CD14-positive monocyte (primary cell): ENCODE measurements around the gene HBQ1. TPM values are rescaled to one million over a fixed set of nuclear protein-coding genes. Genes with fewer than 3 reads are reported as not detected.
A peak's percentile ranks its signal among the peaks of the same experiment; 100 is the strongest.

ENCODE experiments used
- DNase-seq, 3 donors: peaks; one replicate each; pipeline ENCODE4 v3.0.0-alpha.2; 2011 to 2022
- H2AFZ ChIP-seq: 2 replicates; pipeline ENCODE4 v1.6.0; 2012; ENCODE audit warnings: mild to moderate bottlenecking, low read depth, low read length, inconsistent platforms; ENCODE audit not compliant: insufficient read depth, poor library complexity, severe bottlenecking
- H3K27ac ChIP-seq, 2 donors: 1 replicate in 1 of 2; 2 replicates in 1 of 2; pipeline ENCODE4 v1.5.1; 2012 to 2013; ENCODE audit warnings: low read length in 2 of 2, control low read depth in 1 of 2, inconsistent platforms in 1 of 2, low read depth in 1 of 2, mild to moderate bottlenecking in 1 of 2
- H3K27me3 ChIP-seq, 2 donors: one replicate each; pipeline versions ENCODE4 v1.6.0 to v1.6.1; 2011 to 2013; ENCODE audit warnings: low read length in 2 of 2; ENCODE audit not compliant: control insufficient read depth in 2 of 2, insufficient read depth in 2 of 2
- H3K36me3 ChIP-seq, 2 donors: replicated peaks in 1 of 2; 1 replicate in 1 of 2; 2 replicates in 1 of 2; pipeline versions ENCODE4 v1.5.1 to v1.6.1; 2012 to 2013; ENCODE audit warnings: low read length in 2 of 2, control low read depth in 1 of 2, inconsistent platforms in 1 of 2, mild to moderate bottlenecking in 1 of 2; ENCODE audit not compliant: insufficient read depth in 2 of 2, control insufficient read depth in 1 of 2
- H3K4me1 ChIP-seq, 2 donors: 1 replicate in 1 of 2; 2 replicates in 1 of 2; pipeline versions ENCODE4 v1.5.1 to v1.6.1; 2012 to 2013; ENCODE audit warnings: low read length in 2 of 2, control low read depth in 1 of 2, inconsistent platforms in 1 of 2, mild to moderate bottlenecking in 1 of 2, moderate library complexity in 1 of 2; ENCODE audit not compliant: insufficient read depth in 2 of 2, control insufficient read depth in 1 of 2
- H3K4me2 ChIP-seq: replicated peaks from 2 replicates; pipeline ENCODE3; 2012; ENCODE audit warnings: low read length, moderate library complexity, mild to moderate bottlenecking; ENCODE audit not compliant: poor library complexity, severe bottlenecking; ENCODE audit errors: extremely low read depth
- H3K4me3 ChIP-seq, 3 experiments: fragments of 200-600 bp in 1 of 3; sonication (generic) in 1 of 3; replicated peaks in 1 of 3; 1 replicate in 2 of 3; 2 replicates in 1 of 3; pipeline ENCODE4 v1.5.1; 2011 to 2013; ENCODE audit warnings: low read length in 3 of 3, mild to moderate bottlenecking in 3 of 3, control low read depth in 2 of 3, low read depth in 2 of 3, inconsistent platforms in 1 of 3, moderate library complexity in 1 of 3
- H3K79me2 ChIP-seq: 2 replicates; pipeline ENCODE4 v1.6.0; 2012; ENCODE audit warnings: mild to moderate bottlenecking, control low read depth, inconsistent platforms, low read length, moderate library complexity; ENCODE audit not compliant: insufficient read depth
- H3K9ac ChIP-seq: 2 replicates; pipeline ENCODE4 v1.6.0; 2017; ENCODE audit warnings: low read length, mild to moderate bottlenecking; ENCODE audit not compliant: insufficient read depth, poor library complexity, severe bottlenecking
- H3K9me3 ChIP-seq, 2 donors: replicated peaks in 1 of 2; 1 replicate in 1 of 2; 2 replicates in 1 of 2; pipeline versions ENCODE4 v1.5.1 to v1.6.1; 2012 to 2013; ENCODE audit warnings: low read length in 2 of 2, control low read depth in 1 of 2; ENCODE audit not compliant: control insufficient read depth in 1 of 2, insufficient read depth in 1 of 2
- H4K20me1 ChIP-seq: 2 replicates; pipeline ENCODE4 v1.6.0; 2012; ENCODE audit warnings: mild to moderate bottlenecking, low read length, control low read depth, moderate library complexity; ENCODE audit not compliant: insufficient read depth
- H3K27ac Mint-ChIP-seq, 7 donors: one replicate each; pipeline ENCODE4 v1.8.0; 2020; ENCODE audit warnings: mild to moderate bottlenecking in 7 of 7, mixed read lengths in 7 of 7, moderate library complexity in 6 of 7, inconsistent platforms in 2 of 7
- H3K27me3 Mint-ChIP-seq, 3 donors: one replicate each; pipeline ENCODE4 v1.8.0; 2021 to 2022; ENCODE audit warnings: low read depth in 3 of 3, mild to moderate bottlenecking in 3 of 3, mixed read lengths in 3 of 3, moderate library complexity in 3 of 3, inconsistent platforms in 1 of 3
- H3K36me3 Mint-ChIP-seq, 2 donors: one replicate each; pipeline ENCODE4 v1.8.0; 2020; ENCODE audit warnings: mixed read lengths in 2 of 2, inconsistent platforms in 1 of 2, mild to moderate bottlenecking in 1 of 2
- H3K4me1 Mint-ChIP-seq: one replicate; pipeline ENCODE4 v1.8.0; 2020; ENCODE audit warnings: mild to moderate bottlenecking, mixed read lengths
- H3K4me3 Mint-ChIP-seq, 2 donors: one replicate each; pipeline ENCODE4 v1.8.0; 2020; ENCODE audit warnings: mild to moderate bottlenecking in 2 of 2, mixed read lengths in 2 of 2, moderate library complexity in 1 of 2
- H3K9me3 Mint-ChIP-seq, 7 donors: one replicate each; pipeline ENCODE4 v1.8.0; 2020 to 2022; ENCODE audit warnings: mixed read lengths in 7 of 7, mild to moderate bottlenecking in 6 of 7, moderate library complexity in 6 of 7, inconsistent platforms in 2 of 7
- CTCF ChIP-seq: fragments of 200-600 bp; IDR thresholded peaks from one replicate; pipeline ENCODE4 v1.8.0; 2022; ENCODE audit warnings: antibody characterized with exemption, mild to moderate bottlenecking
- WGBS: methylation state at CpG from one replicate; pipeline ENCODE4 v1.1.5; 2013; ENCODE audit warnings: missing lambda C conversion rate; ENCODE audit not compliant: insufficient coverage; 5-methylcytosine and 5-hydroxymethylcytosine counted together
- intact Hi-C, 2 donors: fragments of 100-400 bp; cut with micrococcal nuclease; formaldehyde crosslinking; loops; one replicate each; pipeline versions ENCODE4 v1.15.0 to v1.15.1; 2023
- polyA plus RNA-seq, 3 donors: library from polyadenylated mRNA; depleted of rRNA in 1 of 3; unstranded in 2 of 3; stranded (reverse) in 1 of 3; fragments of 300-500 nt in 2 of 3; fragments of >200 nt in 1 of 3; fragmentation: Illumina TruSeq in 2 of 3; gene quantifications; 1 replicate in 2 of 3; 2 replicates in 1 of 3; pipeline ENCODE4 v1.2.3, GENCODE V29; 2012 to 2021

The HBQ1 gene
- polyA plus RNA-seq, 3 donors, result not detected

- no peak overlapping the region for H3K9ac ChIP-seq
- peaks cover 8 to 17% of the 10 kb centered on the region in 2 donors for H3K4me1 ChIP-seq
- H3K27me3 ChIP-seq, result peaks cover 39 to 60% of the 10 kb centered on the region in 2 donors
- intact Hi-C loops, result no loop called here
- Mint-ChIP-seq H3K4me3 (peak overlapping the region in 1 of 2 donors; percentile 80), H3K27me3 (peaks cover 48 to 67% (median 57%) of the 10 kb centered on the region in 3 donors), H3K27ac (no peak overlapping the region), H3K9me3 (peaks cover 0 to 17% (median 3%) of the 10 kb centered on the region in 7 donors), H3K36me3 (peaks cover 1 to 3% of the 10 kb centered on the region in 2 donors), H3K4me1 (peaks cover 11% of the 10 kb centered on the region)
- H4K20me1 ChIP-seq, result no peaks in the 10 kb centered on the region
- H3K9me3 ChIP-seq, result peaks cover 0 to 9% of the 10 kb centered on the region in 2 donors
- H3K4me3 ChIP-seq, result no peak overlapping the region
- no peak for TF ChIP-seq CTCF
- no peaks in the 10 kb centered on the region for H3K79me2 ChIP-seq
- H3K36me3 ChIP-seq, result no peaks in the 10 kb centered on the region
- WGBS, result 87% methylated on average over 5 of the region's 17 CpGs
- H2AFZ ChIP-seq, result no peak overlapping the region
- no peak overlapping the region for H3K4me2 ChIP-seq
- H3K27ac ChIP-seq, result no peak overlapping the region
- no peak for DNase-seq
Observed at GRCh38 chr16:179211-180092, 807 bp upstream of the HBQ1 start.

DNA sequence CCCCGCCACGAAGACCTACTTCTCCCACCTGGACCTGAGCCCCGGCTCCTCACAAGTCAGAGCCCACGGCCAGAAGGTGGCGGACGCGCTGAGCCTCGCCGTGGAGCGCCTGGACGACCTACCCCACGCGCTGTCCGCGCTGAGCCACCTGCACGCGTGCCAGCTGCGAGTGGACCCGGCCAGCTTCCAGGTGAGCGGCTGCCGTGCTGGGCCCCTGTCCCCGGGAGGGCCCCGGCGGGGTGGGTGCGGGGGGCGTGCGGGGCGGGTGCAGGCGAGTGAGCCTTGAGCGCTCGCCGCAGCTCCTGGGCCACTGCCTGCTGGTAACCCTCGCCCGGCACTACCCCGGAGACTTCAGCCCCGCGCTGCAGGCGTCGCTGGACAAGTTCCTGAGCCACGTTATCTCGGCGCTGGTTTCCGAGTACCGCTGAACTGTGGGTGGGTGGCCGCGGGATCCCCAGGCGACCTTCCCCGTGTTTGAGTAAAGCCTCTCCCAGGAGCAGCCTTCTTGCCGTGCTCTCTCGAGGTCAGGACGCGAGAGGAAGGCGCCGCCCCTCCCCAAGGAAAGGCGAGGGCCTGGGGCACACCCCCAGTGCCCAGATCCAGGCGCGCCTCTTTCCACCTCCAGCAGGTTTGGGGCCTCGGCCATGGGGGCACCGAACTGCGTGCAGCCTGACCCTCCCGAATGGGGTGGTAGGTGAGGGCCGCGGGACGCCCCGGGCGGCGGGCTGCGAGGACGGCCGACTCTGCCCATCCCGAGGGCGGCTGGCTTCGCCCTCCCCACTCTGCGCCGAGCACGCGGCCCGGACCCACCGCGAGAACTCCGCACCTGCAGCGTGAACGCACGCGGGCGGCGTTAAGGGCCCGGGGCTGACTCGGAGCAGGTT lies 664 bp downstream of the HBQ1 start:
- WGBS, result 1% methylated on average over 83 of the region's 89 CpGs
- peaks cover 36 to 52% (median 43%) of the 10 kb centered on the region in 3 donors for H3K27me3 Mint-ChIP-seq
- H3K4me3 Mint-ChIP-seq, result peak overlapping the region in 1 of 2 donors; percentile 63
- peaks cover 0 to 6% (median 3%) of the 10 kb centered on the region in 7 donors for H3K9me3 Mint-ChIP-seq
- no peaks in the 10 kb centered on the region for H4K20me1 ChIP-seq
- no peaks in the 10 kb centered on the region for H3K79me2 ChIP-seq
- no peak overlapping the region for H3K9ac ChIP-seq
- no peaks in the 10 kb centered on the region for H3K36me3 ChIP-seq
- peak overlapping the region in 1 of 3 experiments; percentile 50 for H3K4me3 ChIP-seq
- H2AFZ ChIP-seq, result peak overlapping the region; percentile 37
- intact Hi-C loops, result loop anchor here (1.0 kb wide), 1 partner anchor 74 kb away; no protein-coding TSS in a partner anchor
- peaks cover 8 to 17% of the 10 kb centered on the region in 2 donors for H3K4me1 ChIP-seq
- no peak overlapping the region for H3K27ac ChIP-seq
- DNase-seq, result peak; percentile 51 to 66 (median 59)
- H3K36me3 Mint-ChIP-seq, result peaks cover 9 to 13% of the 10 kb centered on the region in 2 donors
- peaks cover 7% of the 10 kb centered on the region for H3K4me1 Mint-ChIP-seq
- TF ChIP-seq CTCF, result no peak
- H3K9me3 ChIP-seq, result peaks cover 0 to 4% of the 10 kb centered on the region in 2 donors
- no peak overlapping the region for H3K27ac Mint-ChIP-seq
- peak overlapping the region; percentile 56 for H3K4me2 ChIP-seq
- peaks cover 29 to 46% of the 10 kb centered on the region in 2 donors for H3K27me3 ChIP-seq
